Spinal cord (tissue), 10 donors: Measurements from ENCODE around the gene AZU1. TPM values are rescaled to one million over a fixed set of nuclear protein-coding genes. Genes with fewer than 3 reads are reported as not detected.

Source experiments
- DNase-seq, 6 donors: peaks; one replicate each; pipeline versions ENCODE4 v3.0.0 to v3.0.0-alpha.2; 2013 to 2015; ENCODE audit warnings: low spot score in 6 of 6, low read depth in 4 of 6
- H3K27ac ChIP-seq: one replicate; pipeline ENCODE4 v1.5.1; 2013; ENCODE audit warnings: low read depth, low read length, control low read depth
- H3K27me3 ChIP-seq: one replicate; pipeline ENCODE4 v1.6.1; 2013; ENCODE audit warnings: low read length; ENCODE audit not compliant: control insufficient read depth, insufficient read depth
- H3K36me3 ChIP-seq: one replicate; pipeline ENCODE4 v1.6.1; 2013; ENCODE audit warnings: low read length; ENCODE audit not compliant: control insufficient read depth, insufficient read depth
- H3K4me1 ChIP-seq: one replicate; pipeline ENCODE4 v1.6.1; 2013; ENCODE audit warnings: low read length; ENCODE audit not compliant: control insufficient read depth, insufficient read depth
- H3K4me3 ChIP-seq: one replicate; pipeline ENCODE4 v1.5.1; 2013; ENCODE audit warnings: low read depth, low read length, control low read depth
- H3K9me3 ChIP-seq: one replicate; pipeline ENCODE4 v1.6.1; 2013; ENCODE audit warnings: low read length; ENCODE audit not compliant: control insufficient read depth, insufficient read depth
- WGBS: methylation state at CpG from one replicate; pipeline ENCODE4 v1.1.5; 2013; ENCODE audit warnings: missing lambda C conversion rate; ENCODE audit not compliant: insufficient coverage; 5-methylcytosine and 5-hydroxymethylcytosine counted together
- polyA plus RNA-seq, 2 donors: library from polyadenylated mRNA; unstranded; fragments of 120-200 nt; gene quantifications; one replicate each; pipeline ENCODE4 v1.2.1, GENCODE V29; 2013; ENCODE audit not compliant: insufficient read length in 2 of 2
- total RNA-seq, 2 donors: library from RNA; depleted of rRNA in 1 of 2; stranded (reverse); fragments of 120-200 nt in 1 of 2; fragments of >200 nt in 1 of 2; gene quantifications; one replicate each; pipeline versions ENCODE4 v1.2.3 to v1.2.4, GENCODE V29; 2013 to 2014
- donor health status: healthy.

The AZU1 gene
- total and polyA plus RNA-seq, 4 donors, result 2.0 to 14.2 (median 3.3) TPM

- Histone ChIP-seq H3K4me3 (no peak overlapping the region), H3K27me3 (no peaks in the 10 kb centered on the region), H3K4me1 (peaks cover 58% of the 10 kb centered on the region), H3K36me3 (peaks cover 96% of the 10 kb centered on the region), H3K27ac (peak overlapping the region; percentile 47), H3K9me3 (no peaks in the 10 kb centered on the region)
- peak in 1 of 6 donors; percentile 51 for DNase-seq
- 45% methylated on average over 22 of the region's 28 CpGs for WGBS
Measured at GRCh38 chr19:802498-803098, 25.0 kb upstream of the AZU1 start.

GRCh38 chr19:803099-803561 is 24.5 kb upstream of the AZU1 start:
- Histone ChIP-seq H3K27ac (peak overlapping the region; percentile 47), H3K4me3 (no peak overlapping the region)

GRCh38 chr19:803686-804418 is 23.8 kb upstream of the AZU1 start:
- peaks cover 100% of the 10 kb centered on the region for H3K36me3 ChIP-seq
- 90% methylated on average over 30 of the region's 31 CpGs for WGBS
- DNase-seq, result no peak
- H3K4me3 ChIP-seq, result no peak overlapping the region
- H3K4me1 ChIP-seq, result peaks cover 51% of the 10 kb centered on the region
- no peaks in the 10 kb centered on the region for H3K27me3 ChIP-seq
- H3K27ac ChIP-seq, result no peak overlapping the region
- H3K9me3 ChIP-seq, result no peaks in the 10 kb centered on the region

More at GRCh38 chr19:803099-803561, 24.5 kb upstream of the AZU1 start:
- Histone ChIP-seq H3K27me3 (no peaks in the 10 kb centered on the region), H3K9me3 (no peaks in the 10 kb centered on the region), H3K36me3 (peaks cover 100% of the 10 kb centered on the region), H3K4me1 (peaks cover 58% of the 10 kb centered on the region)
- WGBS, result 75% methylated on average over 15 of the region's 17 CpGs
- no peak for DNase-seq

GRCh38 chr19:804419-805165 is 23.0 kb upstream of the AZU1 start:
- no peak overlapping the region for H3K4me3 ChIP-seq
- peaks cover 100% of the 10 kb centered on the region for H3K36me3 ChIP-seq
- DNase-seq, result no peak
- 94% methylated on average over 53 of the region's 53 CpGs for whole genome bisulfite sequencing
- H3K4me1 ChIP-seq, result peaks cover 43% of the 10 kb centered on the region
- no peak overlapping the region for H3K27ac ChIP-seq
- H3K9me3 ChIP-seq, result no peaks in the 10 kb centered on the region
- H3K27me3 ChIP-seq, result no peaks in the 10 kb centered on the region

GRCh38 chr19:805166-805551 is 22.5 kb upstream of the AZU1 start:
- H3K36me3 ChIP-seq, result peaks cover 100% of the 10 kb centered on the region
- 96% methylated on average over 32 of the region's 33 CpGs for WGBS
- no peaks in the 10 kb centered on the region for H3K27me3 ChIP-seq
- no peak for DNase-seq
- peaks cover 38% of the 10 kb centered on the region for H3K4me1 ChIP-seq
- no peaks in the 10 kb centered on the region for H3K9me3 ChIP-seq
- no peak overlapping the region for H3K27ac ChIP-seq
- H3K4me3 ChIP-seq, result no peak overlapping the region

GRCh38 chr19:805600-806550 is 21.8 kb upstream of the AZU1 start:
- no peak for DNase-seq
- Histone ChIP-seq H3K27ac (no peak overlapping the region), H3K4me1 (peaks cover 30% of the 10 kb centered on the region), H3K4me3 (no peak overlapping the region), H3K36me3 (peaks cover 100% of the 10 kb centered on the region), H3K9me3 (no peaks in the 10 kb centered on the region), H3K27me3 (no peaks in the 10 kb centered on the region)
- 87% methylated on average over 93 of the region's 93 CpGs for WGBS

- 75% methylated on average over 27 of the region's 34 CpGs for WGBS
- no peak overlapping the region for H3K27ac ChIP-seq
- peaks cover 100% of the 10 kb centered on the region for H3K36me3 ChIP-seq
- no peaks in the 10 kb centered on the region for H3K9me3 ChIP-seq
- H3K4me3 ChIP-seq, result no peak overlapping the region
- no peaks in the 10 kb centered on the region for H3K27me3 ChIP-seq
- no peak for DNase-seq
- peaks cover 20% of the 10 kb centered on the region for H3K4me1 ChIP-seq
Measured at GRCh38 chr19:806815-807421, 20.7 kb upstream of the AZU1 start.

- Histone ChIP-seq H3K27me3 (no peaks in the 10 kb centered on the region), H3K9me3 (no peaks in the 10 kb centered on the region), H3K4me3 (no peak overlapping the region), H3K27ac (no peak overlapping the region), H3K4me1 (peaks cover 11% of the 10 kb centered on the region), H3K36me3 (peaks cover 95% of the 10 kb centered on the region)
- no peak for DNase-seq
- 86% methylated on average over 39 of the region's 44 CpGs for WGBS
Measured at GRCh38 chr19:807627-808422, 19.8 kb upstream of the AZU1 start.
